ENCODE data around the gene SLC11A1. TPM values are rescaled to one million over a fixed set of nuclear protein-coding genes. Genes with fewer than 3 reads are reported as not detected.

Gene SLC11A1
- total RNA-seq, 1 donor from 2014 or later: 36.6 TPM

GRCh38 chr2:218340656-218341055, 41.4 kb upstream of the SLC11A1 start:
- intact Hi-C loops (cut with DNase I): no loop called here
- TF ChIP-seq CTCF (IDR thresholded peaks at IDR 0.05) (no peak), POLR2A (IDR thresholded peaks at IDR 0.05) (no peak), POLR2AphosphoS5 (IDR thresholded peaks at IDR 0.05; ENCODE audit: insufficient read depth in 1 of 2, low read depth in 1 of 2) (no peak)
- no peaks in the 10 kb centered on the region for H3K36me3 ChIP-seq

DNA sequence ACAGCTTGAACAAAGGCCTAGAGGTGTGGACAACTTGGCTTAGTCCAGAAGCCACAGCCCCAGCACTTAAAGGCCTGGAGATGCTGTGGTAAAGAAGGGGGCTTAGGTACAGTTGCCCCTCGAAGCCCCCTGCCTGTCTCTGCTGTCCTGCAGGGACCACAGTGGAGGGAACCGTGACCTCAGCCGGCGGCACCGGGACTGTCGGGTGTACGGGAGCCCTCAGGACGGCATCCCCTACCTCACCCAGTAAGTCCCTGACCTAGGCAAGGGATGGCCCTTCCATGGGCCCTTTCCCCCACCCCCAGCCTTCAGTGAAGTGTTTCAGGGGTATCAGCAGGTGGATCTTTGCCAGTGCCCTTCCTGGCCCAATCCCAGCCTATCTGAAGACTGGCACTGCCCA, 40.7 kb upstream of the SLC11A1 start:
- Histone ChIP-seq H3K27ac (no peak overlapping the region), H3K4me3 (no peak overlapping the region), H3K9me3 (no peaks in the 10 kb centered on the region), H3K36me3 (no peaks in the 10 kb centered on the region), H3K4me1 (peaks cover 10% of the 10 kb centered on the region), H3K27me3 (no peaks in the 10 kb centered on the region)
- TF ChIP-seq POLR2A (IDR thresholded peaks at IDR 0.05) (no peak), CTCF (IDR thresholded peaks at IDR 0.05) (no peak), POLR2AphosphoS5 (IDR thresholded peaks at IDR 0.05; ENCODE audit: insufficient read depth in 1 of 2, low read depth in 1 of 2) (no peak)
- intact Hi-C loops (cut with DNase I): no loop called here
- no peak for DNase-seq (ENCODE audit: extremely low spot score in 2 of 2)

More at GRCh38 chr2:218340656-218341055, 41.4 kb upstream of the SLC11A1 start:
- Histone ChIP-seq H3K9me3 (no peaks in the 10 kb centered on the region), H3K4me3 (no peak overlapping the region), H3K4me1 (peaks cover 10% of the 10 kb centered on the region), H3K27me3 (no peaks in the 10 kb centered on the region), H3K27ac (no peak overlapping the region)
- DNase-seq (ENCODE audit: extremely low spot score in 2 of 2): no peak

DNA sequence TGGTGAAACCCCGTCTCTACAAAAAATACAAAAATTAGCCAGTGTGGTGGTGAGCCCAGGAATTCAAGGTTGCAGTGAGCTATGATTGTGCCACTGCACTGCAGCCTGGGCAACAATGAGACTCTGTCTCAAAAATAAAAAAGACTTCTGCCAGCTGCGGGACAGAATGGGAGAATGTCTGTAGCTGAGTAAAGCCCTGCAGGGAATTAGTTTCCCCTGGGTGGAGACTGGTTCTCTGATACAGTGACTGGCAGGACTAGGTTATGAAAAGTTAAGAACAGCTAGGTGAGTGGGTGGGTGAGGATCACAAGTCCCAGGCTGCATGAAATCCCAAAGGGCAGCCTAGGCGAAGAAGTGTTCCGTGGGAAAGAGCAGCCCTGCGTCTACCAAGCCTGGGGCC, 39.2 kb upstream of the SLC11A1 start:
- no peak for TF ChIP-seq CTCF (IDR thresholded peaks at IDR 0.05)
- Histone ChIP-seq H3K4me1 (peaks cover 10% of the 10 kb centered on the region), H3K27me3 (no peaks in the 10 kb centered on the region), H3K27ac (no peak overlapping the region), H3K36me3 (no peaks in the 10 kb centered on the region), H3K9me3 (no peaks in the 10 kb centered on the region), H3K4me3 (no peak overlapping the region)
- DNase-seq (ENCODE audit: extremely low spot score in 2 of 2): no peak
- intact Hi-C loops (cut with DNase I): no loop called here

DNA sequence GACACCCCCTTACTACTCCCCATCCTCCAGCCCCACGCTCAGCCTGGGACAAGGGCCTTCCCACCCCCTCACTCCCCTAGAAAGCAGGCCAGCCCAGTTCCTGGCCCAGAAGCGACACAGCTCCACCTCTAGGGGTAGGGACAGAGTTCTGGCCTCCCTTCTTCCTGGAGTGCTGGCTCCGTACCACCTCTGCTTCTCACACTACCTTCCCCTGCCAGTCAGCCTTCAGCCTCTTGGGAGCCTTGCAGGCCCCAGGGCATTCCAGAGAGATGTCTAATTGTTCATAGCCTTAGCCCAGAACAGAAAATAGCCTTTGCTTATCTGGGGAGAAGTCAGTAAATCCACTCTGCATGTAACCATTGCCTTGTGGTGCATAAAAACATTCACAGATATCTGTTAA, 38.5 kb upstream of the SLC11A1 start:
- Histone ChIP-seq H3K4me3 (no peak overlapping the region), H3K27me3 (no peaks in the 10 kb centered on the region), H3K27ac (no peak overlapping the region), H3K9me3 (no peaks in the 10 kb centered on the region), H3K4me1 (peaks cover 10% of the 10 kb centered on the region), H3K36me3 (no peaks in the 10 kb centered on the region)
- intact Hi-C loops (cut with DNase I): no loop called here
- DNase-seq (ENCODE audit: extremely low spot score in 2 of 2): no peak
- TF ChIP-seq POLR2AphosphoS5 (IDR thresholded peaks at IDR 0.05; ENCODE audit: insufficient read depth in 1 of 2, low read depth in 1 of 2) (no peak), CTCF (IDR thresholded peaks at IDR 0.05) (no peak), POLR2A (IDR thresholded peaks at IDR 0.05) (no peak)

DNA sequence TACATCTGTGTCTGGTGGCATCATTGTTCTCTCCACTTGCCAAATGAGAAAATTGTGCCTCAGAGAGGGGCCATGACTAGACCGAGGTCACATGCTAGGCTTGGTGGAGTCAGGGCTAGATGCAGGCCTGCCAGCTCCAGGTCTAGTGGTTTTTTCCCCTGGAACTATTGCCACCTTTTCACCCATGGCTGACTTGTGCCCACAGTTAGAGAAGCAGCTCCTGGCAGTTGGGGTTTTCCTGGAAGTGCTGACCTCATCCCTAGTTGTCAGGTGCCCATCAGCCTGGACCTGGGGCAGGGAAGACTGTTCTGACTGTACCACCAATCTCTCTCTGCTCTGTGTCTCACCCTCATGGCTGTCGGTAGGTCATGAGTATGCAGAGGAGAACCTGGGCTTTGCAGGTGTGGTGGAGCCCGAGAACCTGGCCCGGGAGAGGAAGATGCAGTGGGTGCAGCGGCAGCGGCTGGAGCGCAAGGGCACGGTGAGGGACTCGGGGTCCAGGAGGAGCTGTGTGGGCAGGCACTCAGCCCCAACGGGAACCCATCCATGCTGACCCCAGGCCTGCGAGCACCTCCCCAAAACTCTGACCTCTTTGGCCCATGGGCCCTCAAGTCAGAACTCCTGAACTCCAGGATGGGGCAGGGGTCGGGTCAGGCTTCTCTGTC, 37.9 kb upstream of the SLC11A1 start:
- H3K27ac ChIP-seq: no peak overlapping the region
- intact Hi-C loops (cut with DNase I): no loop called here
- H3K4me3 ChIP-seq: no peak overlapping the region
- H3K36me3 ChIP-seq: no peaks in the 10 kb centered on the region
- no peaks in the 10 kb centered on the region for H3K9me3 ChIP-seq
- TF ChIP-seq POLR2AphosphoS5 (IDR thresholded peaks at IDR 0.05; ENCODE audit: insufficient read depth in 1 of 2, low read depth in 1 of 2) (no peak), CTCF (IDR thresholded peaks at IDR 0.05) (no peak), POLR2A (IDR thresholded peaks at IDR 0.05) (no peak)
- H3K4me1 ChIP-seq: peaks cover 10% of the 10 kb centered on the region
- DNase-seq (ENCODE audit: extremely low spot score in 2 of 2): no peak
- no peaks in the 10 kb centered on the region for H3K27me3 ChIP-seq

All from vagina (tissue), 2 donors.